Mesenchymal stem cell (in vitro differentiated cells and primary cell): ENCODE results near the gene GFPT1.

ENCODE experiments used
- DNase-seq: peaks from one replicate; pipeline ENCODE4 v3.0.0-alpha.2; 2013
- H2AFZ ChIP-seq: one replicate; pipeline ENCODE4 v1.6.1; 2013; ENCODE audit warnings: low read depth, mild to moderate bottlenecking, control low read depth, inconsistent platforms, low read length, moderate library complexity
- H2AK5ac ChIP-seq: 2 replicates; pipeline ENCODE4 v1.6.1; 2013; ENCODE audit warnings: low read length, moderate library complexity, mild to moderate bottlenecking, inconsistent platforms; ENCODE audit not compliant: severe bottlenecking
- H2BK120ac ChIP-seq: one replicate; pipeline ENCODE4 v1.6.1; 2013; ENCODE audit warnings: low read depth, mild to moderate bottlenecking, inconsistent platforms, low read length, moderate library complexity
- H2BK12ac ChIP-seq, 2 experiments: one replicate each; pipeline ENCODE4 v1.6.1; 2013; ENCODE audit warnings: inconsistent platforms in 2 of 2, low read length in 2 of 2, mild to moderate bottlenecking in 2 of 2, moderate library complexity in 2 of 2, control low read depth in 1 of 2
- H2BK15ac ChIP-seq: one replicate; pipeline ENCODE4 v1.6.1; 2013; ENCODE audit warnings: mild to moderate bottlenecking, low read depth, inconsistent platforms; ENCODE audit not compliant: poor library complexity, severe bottlenecking
- H2BK5ac ChIP-seq: 2 replicates; pipeline ENCODE4 v1.6.1; 2013; ENCODE audit warnings: low read depth, mild to moderate bottlenecking, low read length, control low read depth, inconsistent platforms; ENCODE audit not compliant: poor library complexity, severe bottlenecking
- H3K14ac ChIP-seq, 2 experiments: one replicate each; pipeline ENCODE4 v1.6.1; 2013; ENCODE audit warnings: inconsistent platforms in 2 of 2, low read length in 2 of 2, control low read depth in 1 of 2, mild to moderate bottlenecking in 1 of 2, moderate library complexity in 1 of 2
- H3K18ac ChIP-seq, 2 experiments: one replicate each; pipeline ENCODE4 v1.6.1; 2013; ENCODE audit warnings: inconsistent platforms in 2 of 2, low read length in 2 of 2, control low read depth in 1 of 2, low read depth in 1 of 2, mild to moderate bottlenecking in 1 of 2
- H3K23ac ChIP-seq, 2 experiments: one replicate each; pipeline ENCODE4 v1.6.1; 2013; ENCODE audit warnings: inconsistent platforms in 2 of 2, low read length in 2 of 2, mild to moderate bottlenecking in 2 of 2, moderate library complexity in 2 of 2, control low read depth in 1 of 2
- H3K27ac ChIP-seq: 2 replicates; pipeline ENCODE4 v1.5.1; 2013; ENCODE audit warnings: mild to moderate bottlenecking, moderate library complexity, low read length, control low read depth, inconsistent platforms; ENCODE audit not compliant: poor library complexity, severe bottlenecking
- H3K27me3 ChIP-seq, 2 experiments: 2 replicates each; pipeline versions ENCODE4 v1.6.1 to v1.7.0; 2013; ENCODE audit warnings: low read length in 2 of 2, mild to moderate bottlenecking in 2 of 2, moderate library complexity in 2 of 2, control low read depth in 1 of 2, inconsistent platforms in 1 of 2; ENCODE audit not compliant: control insufficient read depth in 1 of 2, insufficient read depth in 1 of 2
- H3K36me3 ChIP-seq, 2 experiments: 2 replicates each; pipeline versions ENCODE4 v1.6.1 to v1.7.0; 2013; ENCODE audit warnings: low read length in 2 of 2, control low read depth in 1 of 2, inconsistent platforms in 1 of 2, low read depth in 1 of 2, mild to moderate bottlenecking in 1 of 2; ENCODE audit not compliant: insufficient read depth in 2 of 2, control insufficient read depth in 1 of 2
- H3K4ac ChIP-seq, 2 experiments: one replicate each; pipeline ENCODE4 v1.6.1; 2013; ENCODE audit warnings: inconsistent platforms in 2 of 2, low read length in 2 of 2, mild to moderate bottlenecking in 2 of 2, moderate library complexity in 2 of 2, control low read depth in 1 of 2, low read depth in 1 of 2
- H3K4me1 ChIP-seq: 2 replicates; pipeline ENCODE4 v1.6.1; 2013; ENCODE audit warnings: low read depth, low read length, control low read depth; ENCODE audit not compliant: control insufficient read depth, insufficient read depth
- H3K4me2 ChIP-seq: 2 replicates; pipeline ENCODE4 v1.6.1; 2013; ENCODE audit warnings: low read length, mild to moderate bottlenecking, inconsistent platforms; ENCODE audit not compliant: poor library complexity, severe bottlenecking
- H3K4me3 ChIP-seq, 2 experiments: 2 replicates each; pipeline versions ENCODE4 v1.5.1 to v1.7.0; 2013; ENCODE audit warnings: low read length in 2 of 2, mild to moderate bottlenecking in 2 of 2, control low read depth in 1 of 2, low read depth in 1 of 2; ENCODE audit not compliant: insufficient read depth in 1 of 2
- H3K79me1 ChIP-seq: replicated peaks from 2 replicates; pipeline ENCODE4 v1.6.1; 2013; ENCODE audit warnings: mild to moderate bottlenecking, control low read depth, low read length, inconsistent platforms; ENCODE audit not compliant: poor library complexity, severe bottlenecking
- H3K9ac ChIP-seq: 2 replicates; pipeline ENCODE4 v1.7.0; 2013; ENCODE audit warnings: mild to moderate bottlenecking, low read length, moderate library complexity
- H3K9me3 ChIP-seq: 2 replicates; pipeline ENCODE4 v1.7.0; 2013; ENCODE audit warnings: mild to moderate bottlenecking, low read length; ENCODE audit not compliant: control insufficient read depth
- H4K8ac ChIP-seq: one replicate; pipeline ENCODE4 v1.6.1; 2013; ENCODE audit warnings: inconsistent platforms, mild to moderate bottlenecking, low read length, moderate library complexity
- H4K91ac ChIP-seq: one replicate; pipeline ENCODE4 v1.6.1; 2013; ENCODE audit warnings: mild to moderate bottlenecking, low read length, inconsistent platforms
- WGBS: methylation state at CpG from one replicate; pipeline ENCODE4 v1.1.7; 2013; ENCODE audit warnings: mixed read lengths; 5-methylcytosine and 5-hydroxymethylcytosine counted together

GFPT1 gene

GRCh38 chr2:69390001-69390400, 3.0 kb upstream of the GFPT1 start:
- H2BK12ac ChIP-seq, result no peak overlapping the region
- no peak overlapping the region for H3K23ac ChIP-seq
- no peak overlapping the region for H2AK5ac ChIP-seq
- peaks cover 10 to 16% of the 10 kb centered on the region in 2 experiments for H3K36me3 ChIP-seq
- H4K91ac ChIP-seq, result no peak overlapping the region
- H3K4me1 ChIP-seq, result peaks cover 3% of the 10 kb centered on the region
- no peak overlapping the region for H3K14ac ChIP-seq
- no peak overlapping the region for H3K27ac ChIP-seq
- no peak overlapping the region for H2AFZ ChIP-seq
- no peaks in the 10 kb centered on the region for H3K9me3 ChIP-seq
- H3K4me3 ChIP-seq, result no peak overlapping the region
- H3K79me1 ChIP-seq, result no peaks in the 10 kb centered on the region
- H3K4ac ChIP-seq, result no peak overlapping the region
- no peak overlapping the region for H2BK15ac ChIP-seq
- H3K18ac ChIP-seq, result no peak overlapping the region
- H3K4me2 ChIP-seq, result no peak overlapping the region
- no peak overlapping the region for H2BK5ac ChIP-seq
- no peak overlapping the region for H3K9ac ChIP-seq
- WGBS, result 95% methylated on average over 3 of the region's 3 CpGs
- no peak overlapping the region for H2BK120ac ChIP-seq
- DNase-seq, result no peak
- H4K8ac ChIP-seq, result no peak overlapping the region
- no peaks in the 10 kb centered on the region for H3K27me3 ChIP-seq

DNA sequence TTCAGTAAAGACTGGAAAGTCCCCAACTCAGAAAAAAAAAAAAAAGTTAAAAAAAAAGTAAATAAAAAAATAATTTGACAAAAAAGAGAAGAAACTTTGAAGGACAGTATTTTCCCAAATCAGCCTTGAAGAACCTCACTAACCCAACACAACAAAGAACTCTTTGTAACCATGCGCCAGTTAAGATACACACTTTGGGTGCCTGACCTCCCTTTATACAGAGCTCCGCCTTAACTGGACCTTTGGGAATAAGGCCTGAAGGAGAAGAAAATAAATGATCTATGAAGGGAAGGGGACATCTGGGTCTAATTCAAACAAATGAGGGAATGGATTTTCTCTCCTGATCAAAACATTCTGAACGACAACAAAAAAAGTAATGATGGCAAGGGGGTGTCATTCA, 2.2 kb upstream of the GFPT1 start:
- H3K23ac ChIP-seq, result no peak overlapping the region
- H3K36me3 ChIP-seq, result peaks cover 7 to 9% of the 10 kb centered on the region in 2 experiments
- H3K27me3 ChIP-seq, result no peaks in the 10 kb centered on the region
- H3K9ac ChIP-seq, result no peak overlapping the region
- H2BK15ac ChIP-seq, result no peak overlapping the region
- H3K9me3 ChIP-seq, result no peaks in the 10 kb centered on the region
- H2BK12ac ChIP-seq, result no peak overlapping the region
- H4K8ac ChIP-seq, result no peak overlapping the region
- no peak overlapping the region for H2BK5ac ChIP-seq
- H3K4ac ChIP-seq, result no peak overlapping the region
- H2AK5ac ChIP-seq, result no peak overlapping the region
- no peak overlapping the region for H3K14ac ChIP-seq
- H4K91ac ChIP-seq, result no peak overlapping the region
- no peaks in the 10 kb centered on the region for H3K79me1 ChIP-seq
- DNase-seq, result no peak
- no peak overlapping the region for H3K18ac ChIP-seq
- no peak overlapping the region for H3K27ac ChIP-seq
- no peak overlapping the region for H2BK120ac ChIP-seq
- H2AFZ ChIP-seq, result no peak overlapping the region
- WGBS, result 100% methylated on average over 3 of the region's 3 CpGs
- peaks cover 5% of the 10 kb centered on the region for H3K4me1 ChIP-seq
- H3K4me2 ChIP-seq, result no peak overlapping the region
- H3K4me3 ChIP-seq, result no peak overlapping the region

DNA sequence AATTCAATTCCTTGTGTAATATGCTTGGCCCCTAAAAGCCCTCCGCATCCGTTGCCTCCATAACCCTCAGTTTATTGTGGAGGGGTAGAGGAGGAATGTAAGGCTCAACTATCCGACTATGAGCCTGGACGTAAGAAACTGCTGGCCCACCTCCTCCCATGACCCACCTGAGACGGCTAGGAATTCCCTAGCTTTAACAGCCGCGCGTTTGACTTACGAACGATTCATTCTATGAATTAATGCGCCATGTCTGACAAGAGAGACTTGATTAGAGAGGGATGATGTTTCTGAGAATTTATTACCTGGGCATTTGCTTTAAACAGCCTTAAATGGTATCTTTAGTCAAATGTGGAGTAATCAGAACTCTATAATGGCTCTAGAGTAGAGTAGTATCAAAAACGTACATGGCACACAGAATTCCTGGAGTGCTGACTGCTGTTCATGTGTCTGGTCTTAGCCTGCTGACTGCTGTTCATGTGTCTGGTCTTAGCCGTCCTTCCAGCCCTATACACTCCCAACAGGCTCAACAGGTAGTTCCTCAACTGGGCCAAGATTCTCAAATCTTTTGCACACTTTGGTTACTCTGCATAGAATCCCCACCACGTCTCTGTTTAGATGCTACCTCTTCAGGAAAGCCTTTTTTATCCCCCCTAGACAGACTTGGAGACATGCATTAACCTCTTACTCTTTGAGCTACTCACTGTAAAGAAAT, 899 bp upstream of the GFPT1 start:
- H2AFZ ChIP-seq, result peak overlapping the region; percentile 74
- no peaks in the 10 kb centered on the region for H3K9me3 ChIP-seq

DNA sequence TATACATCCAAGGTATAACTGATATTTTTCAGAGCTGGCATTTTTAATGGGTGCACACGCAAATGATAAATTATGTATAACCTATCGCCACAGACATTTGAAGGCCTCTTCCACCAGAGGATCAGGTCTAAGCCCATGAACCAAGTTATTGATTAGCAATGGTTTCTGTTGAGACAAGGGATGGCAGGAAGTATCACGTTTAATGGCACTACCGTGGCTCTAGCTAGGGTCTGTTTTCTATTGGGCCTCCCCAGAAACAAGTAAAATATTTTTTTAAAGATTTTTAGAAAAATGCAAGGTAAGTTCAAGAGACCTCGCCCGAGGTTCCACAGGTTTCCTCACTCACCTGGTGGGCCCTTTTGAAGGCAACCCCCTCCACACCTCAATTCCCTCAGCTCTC, 667 bp downstream of the GFPT1 start:
- Histone ChIP-seq H2AFZ (no peak overlapping the region), H2BK15ac (no peak overlapping the region), H3K4me1 (peaks cover 14% of the 10 kb centered on the region), H3K23ac (peak overlapping the region in 1 of 2 experiments; percentile 97), H3K4me2 (peak overlapping the region; percentile 80), H3K27ac (no peak overlapping the region), H4K91ac (no peak overlapping the region), H4K8ac (no peak overlapping the region), H3K4ac (peak overlapping the region in 1 of 2 experiments; percentile 97), H3K36me3 (peaks cover 0 to 6% of the 10 kb centered on the region in 2 experiments), H3K18ac (peak overlapping the region in 1 of 2 experiments; percentile 88), H3K9ac (peak overlapping the region; percentile 97), H2BK5ac (peak overlapping the region; percentile 39), H3K14ac (no peak overlapping the region), H2BK12ac (peak overlapping the region in 1 of 2 experiments; percentile 42), H3K79me1 (no peaks in the 10 kb centered on the region), H3K9me3 (no peaks in the 10 kb centered on the region), H3K27me3 (no peaks in the 10 kb centered on the region), H2AK5ac (no peak overlapping the region), H3K4me3 (peak overlapping the region; percentile 87), H2BK120ac (no peak overlapping the region)
- DNase-seq, result no peak
- 0% methylated on average over 3 of the region's 6 CpGs for WGBS

More for the DNA sequence above, 899 bp upstream of the GFPT1 start:
- Histone ChIP-seq H4K8ac (peak overlapping the region; percentile 83), H2BK12ac (no peak overlapping the region), H3K18ac (peak overlapping the region in 1 of 2 experiments; percentile 72), H3K36me3 (peaks cover under 1 to 4% of the 10 kb centered on the region in 2 experiments), H3K4me3 (peak overlapping the region in 1 of 2 experiments; percentile 87), H3K4me2 (peak overlapping the region; percentile 73), H3K23ac (no peak overlapping the region), H3K14ac (no peak overlapping the region), H3K4ac (peak overlapping the region; percentile 16 to 97), H2AK5ac (peak overlapping the region; percentile 72), H3K79me1 (no peaks in the 10 kb centered on the region), H3K27ac (peak overlapping the region; percentile 71), H4K91ac (peak overlapping the region; percentile 79), H2BK15ac (peak overlapping the region; percentile 6), H3K4me1 (peaks cover 9% of the 10 kb centered on the region), H2BK120ac (no peak overlapping the region), H2BK5ac (no peak overlapping the region), H3K9ac (peak overlapping the region; percentile 97), H3K27me3 (no peaks in the 10 kb centered on the region)
- 92% methylated on average over 14 of the region's 14 CpGs for WGBS
- DNase-seq, result no peak
